Astrocyte of the cerebellum (primary cell): ENCODE results near the gene ATP8A2.

ENCODE experiments used
- DNase-seq: peaks from one replicate; pipeline ENCODE4 v3.0.0-alpha.2; 2011; ENCODE audit warnings: low read depth
- H3K4me3 ChIP-seq: 2 replicates; pipeline ENCODE4 v1.5.1; 2011; ENCODE audit warnings: mild to moderate bottlenecking, low read depth, low read length, moderate library complexity
- CTCF ChIP-seq: IDR thresholded peaks from 2 replicates; pipeline ENCODE4 v1.5.1; 2012; ENCODE audit warnings: low read length, low read depth, moderate library complexity, mild to moderate bottlenecking; ENCODE audit errors: missing control alignments
- in situ Hi-C: cut with HindIII; loops from 2 replicates; pipeline ENCODE4 v1.10.0; 2017; ENCODE audit warnings: low sequenced_read_pairs

Gene ATP8A2

GRCh38 chr13:25912961-25913360 is 541.2 kb downstream of the ATP8A2 start:
- no peak overlapping the region for H3K4me3 ChIP-seq
- no peak for TF ChIP-seq CTCF
- DNase-seq: no peak
- in situ Hi-C loops: no loop called here

- DNase-seq: no peak
- in situ Hi-C loops: no loop called here
- H3K4me3 ChIP-seq: no peak overlapping the region
- TF ChIP-seq CTCF: no peak
These were observed 544.2 kb downstream of the ATP8A2 start for GRCh38 chr13:25915840-25916518.

- DNase-seq: no peak
These were observed 548.5 kb downstream of the ATP8A2 start for GRCh38 chr13:25920277-25920676.

GRCh38 chr13:25920931-25921330 is 549.2 kb downstream of the ATP8A2 start:
- in situ Hi-C loops: no loop called here
- no peak for DNase-seq
- H3K4me3 ChIP-seq: no peak overlapping the region
- TF ChIP-seq CTCF: no peak

More at GRCh38 chr13:25920277-25920676, 548.5 kb downstream of the ATP8A2 start:
- in situ Hi-C loops: no loop called here
- H3K4me3 ChIP-seq: no peak overlapping the region
- no peak for TF ChIP-seq CTCF

GRCh38 chr13:25922376-25922775 is 550.6 kb downstream of the ATP8A2 start:
- H3K4me3 ChIP-seq: no peak overlapping the region
- TF ChIP-seq CTCF: no peak
- in situ Hi-C loops: no loop called here
- DNase-seq: no peak

- in situ Hi-C loops: no loop called here
- TF ChIP-seq CTCF: no peak
- H3K4me3 ChIP-seq: no peak overlapping the region
These were observed 551.7 kb downstream of the ATP8A2 start for GRCh38 chr13:25923217-25924085.

More at GRCh38 chr13:25923217-25924085, 551.7 kb downstream of the ATP8A2 start:
- DNase-seq: no peak
